ENCODE measurements around the gene OLFML2B. TPM values are rescaled to one million over a fixed set of nuclear protein-coding genes. Genes with fewer than 3 reads are reported as not detected.

Gene OLFML2B
- total RNA-seq, 1 donor from 2014 or later: not detected

DNA sequence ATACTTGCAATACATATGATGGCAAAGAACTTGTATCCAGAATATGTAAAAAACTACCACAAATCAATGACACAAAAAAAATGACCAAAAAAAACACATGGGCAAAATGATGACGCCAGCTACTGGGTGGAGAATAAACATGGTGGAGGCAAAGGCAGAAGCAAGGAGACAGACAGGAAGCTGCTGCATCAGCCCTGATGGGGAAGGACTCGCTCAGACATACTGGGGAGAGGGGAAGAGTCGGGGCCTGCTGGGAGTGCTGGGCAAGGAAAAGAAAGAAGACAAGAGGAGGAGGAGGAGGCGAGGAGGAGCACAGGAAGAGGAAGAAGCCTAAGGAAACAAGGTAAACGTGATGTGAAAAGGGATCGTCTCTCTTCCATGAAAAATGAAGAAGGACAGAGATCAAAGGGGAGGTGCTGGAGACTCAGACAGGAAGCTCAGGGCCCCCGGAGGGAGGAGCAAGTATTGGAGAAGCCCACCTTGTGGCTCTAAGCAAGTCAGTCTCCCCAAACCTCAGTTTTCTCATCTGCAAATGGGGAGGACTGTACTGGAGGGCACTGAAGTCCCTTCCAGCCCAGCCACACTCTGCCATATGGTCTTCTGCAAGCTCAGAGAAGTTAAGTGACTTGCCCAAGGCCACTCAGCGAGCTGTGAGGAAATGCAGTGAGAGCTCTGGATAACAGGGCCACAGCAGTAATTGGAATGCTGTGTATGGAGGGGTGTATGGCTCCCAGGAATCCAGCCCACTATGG is 24.2 kb downstream of the OLFML2B start:
- peaks cover 5% of the 10 kb centered on the region for H3K4me1 Mint-ChIP-seq (ENCODE audit: low read depth)
- no peaks in the 10 kb centered on the region for H3K9me3 Mint-ChIP-seq
- H3K27ac Mint-ChIP-seq: no peak overlapping the region
- intact Hi-C loops (cut with micrococcal nuclease): no loop called here
- H3K4me3 Mint-ChIP-seq (ENCODE audit: low read depth): no peak overlapping the region
- DNase-seq (ENCODE audit: low spot score): no peak
- no peaks in the 10 kb centered on the region for H3K36me3 Mint-ChIP-seq (ENCODE audit: low read depth)
- peaks cover 2% of the 10 kb centered on the region for H3K27me3 Mint-ChIP-seq (ENCODE audit: low read depth)

DNA sequence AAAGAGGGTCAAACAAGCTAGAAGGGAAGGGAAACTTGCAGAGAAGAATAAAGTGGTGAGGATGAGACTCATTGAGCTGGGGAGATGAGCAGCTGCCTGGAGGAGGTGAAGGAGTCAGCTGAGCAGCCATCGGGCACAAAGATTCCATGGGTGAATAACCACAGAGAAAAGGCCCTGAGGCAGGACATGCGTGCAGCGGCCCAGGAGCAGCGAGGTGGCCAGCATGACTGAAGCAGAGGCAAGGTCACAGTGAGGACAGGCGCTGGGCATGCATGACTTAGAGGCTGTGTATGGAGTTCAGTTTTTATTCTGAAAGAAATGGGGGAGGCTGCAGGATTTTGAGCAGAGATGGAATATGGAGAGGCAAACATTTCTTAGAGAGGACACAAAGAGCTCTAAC is 24.9 kb downstream of the OLFML2B start:
- Mint-ChIP-seq H3K36me3 (ENCODE audit: low read depth) (no peaks in the 10 kb centered on the region), H3K27me3 (ENCODE audit: low read depth) (peaks cover 2% of the 10 kb centered on the region), H3K27ac (no peak overlapping the region), H3K4me3 (ENCODE audit: low read depth) (no peak overlapping the region), H3K4me1 (ENCODE audit: low read depth) (peaks cover 3% of the 10 kb centered on the region), H3K9me3 (no peaks in the 10 kb centered on the region)
- no peak for DNase-seq (ENCODE audit: low spot score)
- intact Hi-C loops (cut with micrococcal nuclease): no loop called here

DNA sequence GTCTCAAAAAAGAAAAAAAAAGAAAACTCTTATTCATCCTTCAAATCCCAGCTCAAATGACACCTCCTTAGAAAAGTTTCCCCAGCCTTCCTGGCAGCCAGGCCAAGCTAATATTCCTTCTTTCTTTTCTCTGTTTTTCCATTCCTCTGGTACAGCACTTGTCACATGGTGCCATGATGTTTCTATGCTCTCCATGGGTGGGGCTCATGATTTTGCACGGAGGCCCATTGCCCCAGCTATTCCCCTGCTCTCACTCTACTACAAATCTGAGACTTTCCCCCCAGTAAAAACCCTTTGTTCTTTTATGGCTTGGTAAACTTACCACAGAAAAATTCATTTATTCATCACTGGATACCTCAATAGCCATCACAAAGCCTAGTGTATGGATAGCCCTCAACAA is 26.5 kb downstream of the OLFML2B start:
- DNase-seq (ENCODE audit: low spot score): no peak
- Mint-ChIP-seq H3K4me1 (ENCODE audit: low read depth) (no peaks in the 10 kb centered on the region), H3K27me3 (ENCODE audit: low read depth) (no peaks in the 10 kb centered on the region), H3K27ac (no peak overlapping the region), H3K4me3 (ENCODE audit: low read depth) (no peak overlapping the region), H3K9me3 (no peaks in the 10 kb centered on the region), H3K36me3 (ENCODE audit: low read depth) (no peaks in the 10 kb centered on the region)
- intact Hi-C loops (cut with micrococcal nuclease): no loop called here

DNA sequence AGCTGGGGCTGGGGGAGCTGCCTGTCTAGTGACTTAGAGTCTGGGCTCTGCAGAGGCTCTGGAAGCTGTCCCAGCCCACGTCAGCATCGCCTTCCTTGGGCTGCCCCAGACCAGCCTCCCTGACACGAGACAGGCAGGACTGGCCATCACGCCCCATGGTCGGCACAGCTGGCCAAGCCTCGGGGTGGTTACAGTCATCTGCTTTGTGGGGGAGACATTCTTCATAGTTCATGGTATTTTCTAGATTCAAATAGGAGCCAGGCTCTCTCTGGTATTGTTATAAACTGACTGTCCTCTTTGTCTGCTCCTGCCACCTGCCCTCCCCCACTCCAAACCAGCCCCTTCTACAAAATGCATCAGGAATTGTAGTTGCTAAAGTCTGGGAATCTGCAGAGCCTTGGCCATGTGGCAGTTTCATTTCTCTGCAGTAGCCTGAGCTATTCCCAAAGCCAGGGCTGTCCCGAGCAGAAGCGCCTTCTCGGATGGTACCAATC is 29.4 kb downstream of the OLFML2B start:
- Mint-ChIP-seq H3K27me3 (ENCODE audit: low read depth) (peaks cover 6% of the 10 kb centered on the region), H3K4me1 (ENCODE audit: low read depth) (no peaks in the 10 kb centered on the region), H3K9me3 (no peaks in the 10 kb centered on the region), H3K36me3 (ENCODE audit: low read depth) (no peaks in the 10 kb centered on the region), H3K27ac (no peak overlapping the region), H3K4me3 (ENCODE audit: low read depth) (no peak overlapping the region)
- DNase-seq (ENCODE audit: low spot score): no peak
- intact Hi-C loops (cut with micrococcal nuclease): no loop called here

DNA sequence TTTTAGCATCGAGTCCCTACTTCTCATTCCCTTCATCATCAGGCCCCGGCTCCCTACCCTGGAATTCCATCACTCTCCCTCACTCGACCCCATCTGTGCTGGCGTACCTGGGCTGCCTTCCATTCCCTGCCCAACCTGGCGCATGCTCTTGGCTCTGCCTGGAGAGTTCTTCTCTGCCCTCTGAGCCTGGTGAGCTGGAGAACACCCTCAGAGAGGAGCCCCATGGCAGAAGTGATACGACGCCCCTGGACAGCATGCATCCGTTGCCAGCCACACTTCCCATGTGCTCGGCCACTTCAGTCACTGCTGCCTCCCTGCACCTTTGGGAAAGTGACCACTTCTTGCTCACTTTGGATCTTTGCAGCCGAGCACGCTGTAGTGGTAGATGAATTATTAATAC is 30.1 kb downstream of the OLFML2B start:
- no peaks in the 10 kb centered on the region for H3K4me1 Mint-ChIP-seq (ENCODE audit: low read depth)
- intact Hi-C loops (cut with micrococcal nuclease): no loop called here
- H3K9me3 Mint-ChIP-seq: no peaks in the 10 kb centered on the region
- DNase-seq (ENCODE audit: low spot score): no peak
- no peaks in the 10 kb centered on the region for H3K36me3 Mint-ChIP-seq (ENCODE audit: low read depth)
- H3K27me3 Mint-ChIP-seq (ENCODE audit: low read depth): peaks cover 8% of the 10 kb centered on the region
- no peak overlapping the region for H3K27ac Mint-ChIP-seq
- no peak overlapping the region for H3K4me3 Mint-ChIP-seq (ENCODE audit: low read depth)

DNA sequence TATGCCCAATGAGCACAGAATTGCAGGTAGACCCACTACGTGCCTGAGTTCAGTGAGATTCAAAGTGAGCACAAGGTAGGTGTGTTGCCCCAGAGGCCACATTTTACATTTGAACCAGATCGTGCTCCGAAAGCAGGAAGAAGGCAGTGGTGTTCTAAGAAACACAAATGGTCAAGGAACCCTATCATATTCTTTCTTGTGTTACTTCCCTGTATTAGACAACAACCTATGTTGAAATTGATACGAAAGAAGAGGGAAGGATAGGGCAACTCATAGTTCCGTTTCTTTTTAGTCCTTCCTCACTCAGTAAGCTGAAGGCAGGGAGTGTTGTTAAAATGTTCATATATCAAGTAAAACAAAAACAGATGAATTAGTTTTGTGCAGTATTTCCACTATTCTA is 33.9 kb downstream of the OLFML2B start:
- intact Hi-C loops (cut with micrococcal nuclease): no loop called here

DNA sequence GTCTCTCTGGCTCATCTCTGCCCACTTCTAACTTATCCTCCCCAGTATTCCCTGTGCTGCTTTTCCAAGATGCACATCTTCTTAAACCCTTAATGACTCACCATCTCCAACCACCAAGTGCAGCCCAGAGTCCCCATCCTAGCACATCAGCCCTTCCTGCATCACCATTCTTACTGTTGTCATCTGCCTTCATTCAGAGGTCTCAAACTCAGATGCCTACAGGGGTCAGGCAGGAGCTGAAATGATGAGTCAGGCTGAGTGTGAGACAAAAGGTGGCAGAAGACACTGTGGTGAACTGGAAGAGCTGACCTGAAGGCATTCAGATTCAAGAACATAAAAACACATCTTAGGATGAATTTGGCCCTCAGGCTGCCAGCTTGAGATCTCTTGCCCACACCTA is 34.6 kb downstream of the OLFML2B start:
- H3K4me1 Mint-ChIP-seq (ENCODE audit: low read depth): no peaks in the 10 kb centered on the region

More for the DNA sequence above, 33.9 kb downstream of the OLFML2B start:
- DNase-seq (ENCODE audit: low spot score): no peak
- Mint-ChIP-seq H3K9me3 (peaks cover 8% of the 10 kb centered on the region), H3K27ac (no peak overlapping the region), H3K4me3 (ENCODE audit: low read depth) (no peak overlapping the region), H3K4me1 (ENCODE audit: low read depth) (no peaks in the 10 kb centered on the region), H3K27me3 (ENCODE audit: low read depth) (peaks cover 8% of the 10 kb centered on the region), H3K36me3 (ENCODE audit: low read depth) (no peaks in the 10 kb centered on the region)

DNA sequence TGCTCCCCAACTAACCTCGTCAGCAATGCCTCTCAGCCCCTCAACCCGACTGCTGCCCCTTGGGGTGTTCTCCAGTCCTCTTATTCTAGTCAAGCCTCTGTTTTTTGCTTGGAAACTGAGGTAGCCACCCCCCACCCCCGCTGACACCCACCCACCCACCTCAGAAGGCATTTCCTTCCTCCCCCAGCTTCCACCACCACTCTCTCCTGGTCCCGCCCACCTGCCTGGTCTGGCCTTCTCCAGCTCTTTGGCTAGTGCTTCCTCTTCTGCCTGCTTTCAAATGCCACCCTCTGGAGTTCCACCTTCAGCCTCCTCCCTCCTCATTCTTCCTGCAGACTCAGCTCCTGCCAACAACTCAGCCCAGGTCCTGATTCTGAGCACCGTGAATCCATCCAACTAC is 35.3 kb downstream of the OLFML2B start:
- Mint-ChIP-seq H3K4me3 (ENCODE audit: low read depth) (no peak overlapping the region), H3K4me1 (ENCODE audit: low read depth) (no peaks in the 10 kb centered on the region), H3K9me3 (peaks cover 8% of the 10 kb centered on the region), H3K27me3 (ENCODE audit: low read depth) (peaks cover 8% of the 10 kb centered on the region), H3K36me3 (ENCODE audit: low read depth) (no peaks in the 10 kb centered on the region), H3K27ac (no peak overlapping the region)
- DNase-seq (ENCODE audit: low spot score): no peak
- intact Hi-C loops (cut with micrococcal nuclease): no loop called here

More for the DNA sequence above, 34.6 kb downstream of the OLFML2B start:
- peaks cover 8% of the 10 kb centered on the region for H3K27me3 Mint-ChIP-seq (ENCODE audit: low read depth)
- H3K4me3 Mint-ChIP-seq (ENCODE audit: low read depth): no peak overlapping the region
- intact Hi-C loops (cut with micrococcal nuclease): no loop called here
- no peaks in the 10 kb centered on the region for H3K36me3 Mint-ChIP-seq (ENCODE audit: low read depth)
- peaks cover 8% of the 10 kb centered on the region for H3K9me3 Mint-ChIP-seq
- no peak overlapping the region for H3K27ac Mint-ChIP-seq
- no peak for DNase-seq (ENCODE audit: low spot score)

DNA sequence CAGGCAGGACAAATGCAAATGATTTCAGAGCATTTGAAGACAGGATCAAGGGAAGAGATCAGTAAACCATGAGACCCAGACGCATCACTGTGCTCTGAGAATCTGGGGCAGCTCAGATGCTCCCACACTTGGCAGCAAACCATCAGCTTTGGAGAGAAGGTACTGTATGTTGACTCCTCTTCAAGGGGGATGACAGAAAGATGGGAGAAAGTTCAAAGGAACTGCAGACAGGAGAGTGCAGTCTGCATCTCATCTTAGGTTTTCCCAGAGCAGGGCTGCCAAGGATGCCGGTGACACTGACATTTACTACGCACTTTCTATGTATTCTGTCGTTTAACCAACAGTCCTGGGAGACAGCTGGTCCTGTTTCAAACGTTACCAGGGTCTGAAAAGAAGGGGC is 35.8 kb downstream of the OLFML2B start:
- H3K27ac Mint-ChIP-seq: no peak overlapping the region
- DNase-seq (ENCODE audit: low spot score): no peak
- intact Hi-C loops (cut with micrococcal nuclease): no loop called here
- no peak overlapping the region for H3K4me3 Mint-ChIP-seq (ENCODE audit: low read depth)
- H3K4me1 Mint-ChIP-seq (ENCODE audit: low read depth): no peaks in the 10 kb centered on the region
- H3K9me3 Mint-ChIP-seq: peaks cover 8% of the 10 kb centered on the region
- no peaks in the 10 kb centered on the region for H3K36me3 Mint-ChIP-seq (ENCODE audit: low read depth)
- H3K27me3 Mint-ChIP-seq (ENCODE audit: low read depth): peaks cover 8% of the 10 kb centered on the region

DNA sequence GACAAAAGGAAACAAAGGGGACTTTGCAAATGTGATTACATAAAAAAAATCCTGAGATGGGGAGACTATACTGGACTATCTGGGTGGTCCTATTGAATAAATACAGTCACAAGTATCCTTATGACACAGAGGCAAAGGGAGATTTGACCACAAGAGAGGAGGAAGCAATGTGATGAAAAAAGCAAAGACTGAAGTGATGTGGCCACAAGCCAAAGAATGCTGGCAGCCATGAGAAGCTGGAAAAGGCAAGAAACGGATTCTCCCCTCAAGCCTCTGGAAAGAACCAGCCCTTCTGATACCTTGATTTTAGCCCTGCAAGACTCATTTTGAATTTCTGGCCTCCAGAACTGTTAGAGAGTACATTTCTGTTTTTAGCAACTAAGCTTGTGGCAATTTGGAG is 36.4 kb downstream of the OLFML2B start:
- Mint-ChIP-seq H3K9me3 (peaks cover 8% of the 10 kb centered on the region), H3K27me3 (ENCODE audit: low read depth) (peaks cover 9% of the 10 kb centered on the region), H3K36me3 (ENCODE audit: low read depth) (no peaks in the 10 kb centered on the region), H3K4me1 (ENCODE audit: low read depth) (no peaks in the 10 kb centered on the region), H3K27ac (no peak overlapping the region), H3K4me3 (ENCODE audit: low read depth) (no peak overlapping the region)
- intact Hi-C loops (cut with micrococcal nuclease): no loop called here
- DNase-seq (ENCODE audit: low spot score): no peak

DNA sequence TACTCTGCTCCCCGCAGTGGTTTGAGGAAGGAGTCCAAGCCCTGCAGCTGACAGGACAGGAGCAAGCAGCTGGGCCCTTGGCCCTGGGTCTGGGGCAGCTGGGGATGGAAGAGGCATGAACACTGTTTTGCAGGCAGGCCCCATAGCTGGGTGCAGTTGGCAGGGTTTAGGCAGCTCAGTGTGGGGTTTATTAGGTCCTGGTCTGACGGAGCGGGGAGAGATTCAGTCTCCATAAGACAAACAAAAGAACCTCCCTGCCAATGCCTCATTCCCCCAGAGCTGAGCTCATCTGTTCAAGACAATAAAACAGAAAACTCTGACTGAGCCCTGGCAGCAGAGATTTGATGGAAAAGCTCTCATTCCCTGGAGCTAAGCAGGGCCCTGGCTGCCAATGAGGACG is 37.3 kb downstream of the OLFML2B start:
- H3K4me3 Mint-ChIP-seq (ENCODE audit: low read depth): no peak overlapping the region
- peaks cover 9% of the 10 kb centered on the region for H3K27me3 Mint-ChIP-seq (ENCODE audit: low read depth)
- no peak overlapping the region for H3K27ac Mint-ChIP-seq
- no peaks in the 10 kb centered on the region for H3K36me3 Mint-ChIP-seq (ENCODE audit: low read depth)
- peaks cover 8% of the 10 kb centered on the region for H3K9me3 Mint-ChIP-seq
- no peaks in the 10 kb centered on the region for H3K4me1 Mint-ChIP-seq (ENCODE audit: low read depth)
- intact Hi-C loops (cut with micrococcal nuclease): no loop called here
- DNase-seq (ENCODE audit: low spot score): no peak

DNA sequence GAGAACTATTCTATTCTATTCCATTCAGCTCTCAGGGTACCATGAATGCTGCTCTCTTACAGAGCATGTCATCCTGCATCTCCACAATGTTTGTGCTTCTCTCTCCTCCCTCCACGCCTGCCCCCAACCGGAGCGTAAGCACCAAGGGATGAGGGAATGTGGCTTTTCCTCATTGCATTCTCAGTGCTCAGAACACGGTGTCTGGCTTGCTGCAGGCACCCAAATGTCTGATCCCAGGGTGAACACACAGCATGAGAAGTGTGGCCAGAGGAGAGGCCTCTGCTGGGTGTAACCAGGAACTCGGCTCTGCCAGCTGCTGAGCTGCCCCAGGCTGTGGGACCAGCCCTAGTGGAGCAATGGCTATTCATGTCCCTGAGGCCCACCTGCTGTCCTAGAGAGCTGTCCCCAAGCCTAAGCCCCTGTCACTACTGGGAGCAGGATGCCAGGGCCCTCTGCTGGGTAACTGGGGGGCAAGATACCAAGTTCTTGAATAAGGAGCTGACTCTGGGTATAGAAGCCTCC is 38.3 kb downstream of the OLFML2B start:
- Mint-ChIP-seq H3K36me3 (ENCODE audit: low read depth) (no peaks in the 10 kb centered on the region), H3K27ac (no peak overlapping the region), H3K27me3 (ENCODE audit: low read depth) (peaks cover 5% of the 10 kb centered on the region), H3K9me3 (peaks cover 8% of the 10 kb centered on the region), H3K4me1 (ENCODE audit: low read depth) (no peaks in the 10 kb centered on the region), H3K4me3 (ENCODE audit: low read depth) (no peak overlapping the region)
- DNase-seq (ENCODE audit: low spot score): no peak
- intact Hi-C loops (cut with micrococcal nuclease): no loop called here

DNA sequence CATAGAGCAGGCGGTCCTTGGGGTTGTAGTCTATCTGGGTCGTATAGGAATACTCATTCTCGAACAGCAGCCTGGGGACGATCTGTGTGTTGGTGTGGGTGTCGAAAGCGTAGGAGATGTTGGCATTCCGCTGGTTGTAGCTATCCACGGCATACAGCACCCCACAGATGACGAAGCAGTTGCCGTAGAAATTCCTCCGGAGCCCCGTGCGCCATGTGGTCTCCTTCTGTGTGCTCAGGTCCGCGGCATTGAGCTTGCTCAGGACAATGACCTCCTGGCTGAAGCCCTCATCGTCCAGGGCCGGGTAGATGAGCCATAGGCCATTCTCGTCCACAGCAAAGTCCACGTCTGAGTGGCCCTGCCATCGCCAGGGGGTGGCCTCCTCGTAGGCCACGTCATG is 39.9 kb downstream of the OLFML2B start:
- Mint-ChIP-seq H3K36me3 (ENCODE audit: low read depth) (no peaks in the 10 kb centered on the region), H3K9me3 (peaks cover 8% of the 10 kb centered on the region), H3K27me3 (ENCODE audit: low read depth) (peaks cover 2% of the 10 kb centered on the region), H3K4me3 (ENCODE audit: low read depth) (no peak overlapping the region), H3K4me1 (ENCODE audit: low read depth) (no peaks in the 10 kb centered on the region), H3K27ac (no peak overlapping the region)
- intact Hi-C loops (cut with micrococcal nuclease): no loop called here
- DNase-seq (ENCODE audit: low spot score): no peak
